ENCODE results near the gene PABPC4L. TPM values are rescaled to one million over a fixed set of nuclear protein-coding genes. Genes with fewer than 3 reads are reported as not detected.

The PABPC4L gene
- total and polyA plus RNA-seq, 2 donors (not counting 1 experiment from before 2014, with no cell fraction given): 0.90 to 1.2 TPM

- Histone ChIP-seq H2AFZ (ENCODE audit: low read length) (no peak overlapping the region), H3K9ac (ENCODE audit: insufficient read depth, low read length) (no peak overlapping the region), H3K79me2 (ENCODE audit: control insufficient read depth, insufficient read depth, low read length) (no peaks in the 10 kb centered on the region), H4K20me1 (ENCODE audit: control insufficient read depth, extremely low read depth, insufficient read depth, low read length) (no peaks in the 10 kb centered on the region), H3K4me1 (ENCODE audit: control insufficient read depth, extremely low read depth, insufficient read depth, low read length) (no peaks in the 10 kb centered on the region), H3K4me3 (replicated peaks in 1 of 4; ENCODE audit: control extremely low read depth in 1 of 4, insufficient read depth in 1 of 4, low read depth in 3 of 4, low read length in 4 of 4) (no peak overlapping the region), H3K4me2 (ENCODE audit: extremely low read depth, insufficient read depth, low read length) (no peak overlapping the region), H3K9me3 (ENCODE audit: control insufficient read depth, insufficient read depth, low read depth, low read length) (no peaks in the 10 kb centered on the region), H3K27me3 (ENCODE audit: control insufficient read depth, insufficient read depth, low read length) (no peaks in the 10 kb centered on the region), H3K27ac (ENCODE audit: insufficient read depth, low read length) (no peak overlapping the region), H3K36me3 (ENCODE audit: control insufficient read depth, insufficient read depth, low read length) (no peaks in the 10 kb centered on the region)
- no peak for TF ChIP-seq CTCF (conservative IDR thresholded peaks at IDR 0.05 in 1 of 2, IDR thresholded peaks at IDR 0.05 in 1 of 2; ENCODE audit: low read depth in 1 of 2, low read length in 2 of 2)
- no peak for TF ChIP-seq EZH2 (IDR thresholded peaks at IDR 0.05; ENCODE audit: low read length, missing control alignments)
- no peak for DNase-seq (ENCODE audit: low read depth in 2 of 2)
These were observed 42.4 kb upstream of the PABPC4L start for GRCh38 chr4:134243742-134244713.

GRCh38 chr4:134219043-134219442 is 17.5 kb upstream of the PABPC4L start:
- no peaks in the 10 kb centered on the region for H3K79me2 ChIP-seq (ENCODE audit: control insufficient read depth, insufficient read depth, low read length)
- H3K36me3 ChIP-seq (ENCODE audit: control insufficient read depth, insufficient read depth, low read length): no peaks in the 10 kb centered on the region
- no peaks in the 10 kb centered on the region for H3K9me3 ChIP-seq (ENCODE audit: control insufficient read depth, insufficient read depth, low read depth, low read length)
- no peaks in the 10 kb centered on the region for H3K27me3 ChIP-seq (ENCODE audit: control insufficient read depth, insufficient read depth, low read length)
- H3K4me2 ChIP-seq (ENCODE audit: extremely low read depth, insufficient read depth, low read length): no peak overlapping the region
- no peak overlapping the region for H2AFZ ChIP-seq (ENCODE audit: low read length)
- no peak for DNase-seq (ENCODE audit: low read depth in 2 of 2)
- no peaks in the 10 kb centered on the region for H3K4me1 ChIP-seq (ENCODE audit: control insufficient read depth, extremely low read depth, insufficient read depth, low read length)
- no peak overlapping the region for H3K9ac ChIP-seq (ENCODE audit: insufficient read depth, low read length)
- H3K27ac ChIP-seq (ENCODE audit: insufficient read depth, low read length): no peak overlapping the region
- TF ChIP-seq EZH2 (IDR thresholded peaks at IDR 0.05; ENCODE audit: low read length, missing control alignments): no peak
- no peak for TF ChIP-seq CTCF (conservative IDR thresholded peaks at IDR 0.05 in 1 of 2, IDR thresholded peaks at IDR 0.05 in 1 of 2; ENCODE audit: low read depth in 1 of 2, low read length in 2 of 2)
- H4K20me1 ChIP-seq (ENCODE audit: control insufficient read depth, extremely low read depth, insufficient read depth, low read length): no peaks in the 10 kb centered on the region
- no peak overlapping the region for H3K4me3 ChIP-seq (replicated peaks in 1 of 4; ENCODE audit: control extremely low read depth in 1 of 4, insufficient read depth in 1 of 4, low read depth in 3 of 4, low read length in 4 of 4)

GRCh38 chr4:134216411-134216810 is 14.8 kb upstream of the PABPC4L start:
- H3K27me3 ChIP-seq (ENCODE audit: control insufficient read depth, insufficient read depth, low read length): no peaks in the 10 kb centered on the region
- no peaks in the 10 kb centered on the region for H3K79me2 ChIP-seq (ENCODE audit: control insufficient read depth, insufficient read depth, low read length)
- H3K36me3 ChIP-seq (ENCODE audit: control insufficient read depth, insufficient read depth, low read length): no peaks in the 10 kb centered on the region
- TF ChIP-seq EZH2 (IDR thresholded peaks at IDR 0.05; ENCODE audit: low read length, missing control alignments): no peak
- TF ChIP-seq CTCF (conservative IDR thresholded peaks at IDR 0.05 in 1 of 2, IDR thresholded peaks at IDR 0.05 in 1 of 2; ENCODE audit: low read depth in 1 of 2, low read length in 2 of 2): no peak
- H3K9ac ChIP-seq (ENCODE audit: insufficient read depth, low read length): no peak overlapping the region
- DNase-seq (ENCODE audit: low read depth in 2 of 2): peak in 1 of 2 donors; percentile 93
- H3K4me1 ChIP-seq (ENCODE audit: control insufficient read depth, extremely low read depth, insufficient read depth, low read length): no peaks in the 10 kb centered on the region
- no peak overlapping the region for H3K4me3 ChIP-seq (replicated peaks in 1 of 4; ENCODE audit: control extremely low read depth in 1 of 4, insufficient read depth in 1 of 4, low read depth in 3 of 4, low read length in 4 of 4)
- H4K20me1 ChIP-seq (ENCODE audit: control insufficient read depth, extremely low read depth, insufficient read depth, low read length): no peaks in the 10 kb centered on the region
- no peak overlapping the region for H3K27ac ChIP-seq (ENCODE audit: insufficient read depth, low read length)
- H3K4me2 ChIP-seq (ENCODE audit: extremely low read depth, insufficient read depth, low read length): no peak overlapping the region
- no peak overlapping the region for H2AFZ ChIP-seq (ENCODE audit: low read length)
- no peaks in the 10 kb centered on the region for H3K9me3 ChIP-seq (ENCODE audit: control insufficient read depth, insufficient read depth, low read depth, low read length)
